Superior temporal gyrus (tissue), 1 donor: Measurements from ENCODE around the gene COMT.
"Not testable (repeated sequence)": the region's sequence is repeated elsewhere in the genome, so short reads cannot be mapped to it uniquely, and the experiment has no call there.

Experiments
- DNase-seq: peaks from one replicate; pipeline ENCODE4 v3.0.0-alpha.2; 2016; ENCODE audit errors: extremely low spot score

Gene COMT

DNA sequence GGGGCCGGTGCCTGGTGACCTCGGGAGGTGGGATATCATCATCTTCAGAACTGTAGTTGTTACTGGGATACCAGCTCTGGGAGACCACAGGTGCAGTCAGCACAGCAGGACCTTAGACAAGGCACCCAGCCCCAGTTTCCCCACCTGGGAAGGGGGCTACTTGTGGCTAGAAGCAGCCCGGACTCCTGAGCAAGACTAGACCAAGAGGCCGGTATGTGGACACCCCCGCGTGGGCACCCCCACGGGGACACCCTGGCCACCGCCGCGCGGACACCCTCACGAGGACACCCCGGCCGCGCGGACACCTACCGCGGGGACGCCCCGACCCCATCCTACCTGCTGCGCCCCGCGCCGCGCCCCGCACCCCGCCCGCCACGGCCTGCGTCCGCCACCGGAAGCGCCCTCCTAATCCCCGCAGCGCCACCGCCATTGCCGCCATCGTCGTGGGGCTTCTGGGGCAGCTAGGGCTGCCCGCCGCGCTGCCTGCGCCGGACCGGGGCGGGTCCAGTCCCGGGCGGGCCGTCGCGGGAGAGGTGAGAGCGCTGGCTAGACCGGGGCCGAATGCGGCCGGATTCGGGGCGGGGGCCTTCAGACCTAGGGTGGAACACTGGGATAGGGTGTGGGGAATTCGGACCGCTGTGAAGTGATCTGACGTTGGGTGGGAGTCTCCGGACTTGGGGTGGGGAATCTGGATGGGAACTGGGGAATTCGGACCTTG is at the start of gene COMT, which contains the start of gene TXNRD2:
Gene COMT, plus strand, starts transcription at position 408 of the 718 bp plus-strand sequence. CDS start 20,755 bp downstream, outside the sequence.
Gene TXNRD2, minus strand, starts transcription at position 454 of the 718 bp plus-strand sequence. Its CDS starts 15 bp downstream, at position 439.
- DNase-seq: peak; percentile 47

DNA sequence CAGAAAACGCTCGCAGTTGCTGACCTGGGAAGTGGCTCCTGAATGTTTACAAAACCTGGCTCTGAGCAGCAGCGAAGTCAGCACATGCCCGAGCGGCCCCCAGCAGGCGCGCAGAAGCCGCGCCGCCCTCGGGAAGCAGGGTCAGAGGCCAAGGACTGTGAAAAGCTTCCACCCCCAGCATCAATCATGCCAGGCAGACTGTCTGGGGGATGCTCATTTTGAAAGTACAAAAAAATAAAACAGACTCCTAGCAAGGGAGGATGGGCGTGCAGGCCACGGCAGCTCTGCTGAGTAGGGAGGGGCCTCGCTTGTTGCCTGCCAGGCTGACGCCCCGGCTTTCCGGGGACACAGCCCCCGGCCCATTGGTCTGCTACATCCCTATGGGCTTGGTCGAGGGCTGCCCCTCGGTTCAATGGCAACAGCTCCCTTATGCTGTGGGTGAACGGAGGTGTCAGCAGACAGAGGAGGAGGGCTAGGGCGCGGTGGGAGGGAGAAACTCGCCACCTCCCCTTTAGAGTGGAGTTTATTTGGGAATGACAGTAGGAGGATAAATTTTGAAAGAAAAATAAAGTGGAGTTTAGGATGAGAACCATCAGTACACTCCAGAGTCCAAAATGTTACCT is 49.2 kb upstream of the COMT start:
- no peak for DNase-seq

DNA sequence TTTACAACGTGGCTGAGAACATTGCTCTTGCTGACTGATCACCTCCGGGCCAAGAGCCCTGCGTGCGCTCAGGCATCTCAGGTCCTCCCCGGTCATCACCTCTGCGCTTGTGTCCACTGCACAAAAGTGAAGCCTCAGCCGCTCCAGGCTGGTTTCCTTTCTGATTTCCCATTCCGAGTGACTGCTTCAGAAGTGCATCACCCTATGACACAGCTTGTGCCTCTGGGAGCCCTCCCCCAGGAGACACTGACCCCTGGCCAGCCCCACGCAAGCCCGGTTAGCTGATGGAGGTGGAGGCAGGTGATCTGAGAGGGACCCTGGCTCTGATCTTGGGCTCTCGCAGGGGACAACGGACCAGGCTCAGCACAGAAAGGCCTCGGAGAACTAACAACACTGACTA is 48.6 kb upstream of the COMT start:
- no peak for DNase-seq

DNA sequence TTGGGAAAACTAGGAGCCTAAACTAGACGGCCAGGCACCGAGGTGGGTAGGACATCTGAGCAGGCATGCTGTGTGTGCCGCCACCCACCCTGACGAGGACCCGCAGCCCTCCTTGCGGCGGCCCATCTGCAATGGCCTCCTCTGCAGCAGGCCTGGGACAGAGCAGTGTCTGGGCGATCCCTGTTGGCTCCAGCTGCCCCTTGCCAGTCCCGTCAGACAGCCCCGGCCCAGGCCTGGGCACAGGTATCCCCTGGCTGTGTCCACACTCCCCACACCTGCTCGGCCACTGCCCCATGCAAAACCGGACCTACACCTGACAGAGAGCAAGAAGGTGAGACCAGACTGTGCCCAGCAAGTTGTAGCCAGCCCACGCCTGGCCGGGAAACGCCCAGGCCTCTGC is 48.2 kb upstream of the COMT start:
- DNase-seq: no peak

DNA sequence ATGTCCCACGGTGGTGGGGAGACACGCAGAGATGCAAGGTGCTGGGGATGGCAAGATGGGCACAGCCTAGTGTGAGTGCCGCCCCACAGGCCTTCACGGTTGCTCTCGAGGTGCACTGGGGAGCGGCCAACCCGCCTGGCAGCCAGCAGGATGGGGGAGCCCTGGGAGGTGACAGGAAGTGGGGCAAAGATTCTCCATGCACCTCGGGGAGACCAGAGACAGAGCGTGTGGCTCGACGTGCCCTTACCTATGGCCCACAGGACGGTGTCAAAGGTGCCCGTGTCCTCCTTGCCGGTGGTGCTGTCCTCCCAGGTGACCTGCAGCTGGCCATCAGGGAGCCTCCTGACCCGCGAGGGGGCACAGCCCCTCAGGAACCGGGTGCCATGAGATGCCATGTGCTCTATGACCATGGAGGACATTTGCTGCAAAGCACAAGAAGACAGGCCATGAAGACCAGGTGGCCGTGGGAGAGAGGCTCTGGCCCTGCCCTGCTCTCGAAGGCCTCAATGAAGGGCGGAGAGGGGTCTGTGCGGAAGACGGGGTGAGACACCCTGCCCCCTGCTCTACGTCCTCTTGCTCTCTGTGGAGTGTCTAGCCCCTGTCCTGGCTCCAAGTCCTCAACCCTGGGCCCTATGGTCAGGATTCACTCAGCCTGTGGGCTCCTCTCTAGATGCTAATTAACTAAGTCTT is 46.3 kb upstream of the COMT start:
- no peak for DNase-seq

DNA sequence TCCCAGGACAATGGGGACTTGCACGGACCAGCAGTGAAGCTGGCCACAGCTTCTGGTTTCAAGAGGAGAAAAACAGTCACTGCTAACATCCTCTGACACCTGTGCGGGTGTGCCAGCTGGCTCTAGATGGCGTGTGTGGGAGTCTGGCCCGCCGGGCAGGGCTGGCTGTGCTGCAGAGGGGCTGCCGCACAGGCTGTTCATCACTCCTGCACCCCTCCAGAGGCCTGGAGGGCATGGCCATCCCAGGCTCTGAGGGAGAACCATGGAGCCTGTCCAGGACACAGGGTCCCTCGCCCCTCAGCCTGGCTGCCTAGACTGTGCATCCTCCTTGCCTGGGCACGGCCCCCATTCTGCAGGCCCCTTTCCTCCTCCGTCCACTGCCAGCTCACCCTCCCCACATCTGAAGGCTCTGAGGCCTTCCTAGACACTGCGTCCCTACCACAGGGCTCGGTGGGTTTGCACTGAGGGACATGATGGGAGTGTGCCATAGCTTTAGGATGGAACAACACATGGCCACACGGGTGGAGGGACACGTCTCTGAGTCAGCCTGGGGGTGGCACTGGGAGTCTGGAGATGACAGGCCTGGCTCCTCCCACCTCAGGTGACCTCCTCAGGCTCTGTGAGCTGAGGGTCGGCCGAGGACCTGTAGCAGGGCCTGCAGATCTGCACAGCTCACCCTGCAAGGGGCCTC is 44.8 kb upstream of the COMT start:
- no peak for DNase-seq

DNA sequence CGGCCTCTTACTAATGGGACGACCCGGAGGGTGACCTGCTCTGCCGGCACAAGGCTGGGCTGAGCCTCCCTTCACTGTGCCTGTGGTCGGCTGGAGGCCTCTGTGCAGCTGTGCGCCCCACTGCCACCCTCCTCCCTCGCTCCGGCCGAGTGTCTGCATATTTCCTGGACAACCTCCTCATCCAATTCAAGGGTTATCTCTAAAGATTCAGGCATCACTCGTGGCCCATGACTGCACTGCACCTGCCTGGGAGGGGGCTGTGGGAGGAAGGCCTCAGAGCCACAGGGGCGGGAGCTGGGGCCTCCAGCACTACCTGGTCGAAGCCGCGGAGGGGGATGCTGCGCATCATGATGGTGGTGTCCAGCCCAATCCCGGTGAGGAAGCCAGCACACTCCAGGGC is 43.8 kb upstream of the COMT start:
- DNase-seq: no peak

DNA sequence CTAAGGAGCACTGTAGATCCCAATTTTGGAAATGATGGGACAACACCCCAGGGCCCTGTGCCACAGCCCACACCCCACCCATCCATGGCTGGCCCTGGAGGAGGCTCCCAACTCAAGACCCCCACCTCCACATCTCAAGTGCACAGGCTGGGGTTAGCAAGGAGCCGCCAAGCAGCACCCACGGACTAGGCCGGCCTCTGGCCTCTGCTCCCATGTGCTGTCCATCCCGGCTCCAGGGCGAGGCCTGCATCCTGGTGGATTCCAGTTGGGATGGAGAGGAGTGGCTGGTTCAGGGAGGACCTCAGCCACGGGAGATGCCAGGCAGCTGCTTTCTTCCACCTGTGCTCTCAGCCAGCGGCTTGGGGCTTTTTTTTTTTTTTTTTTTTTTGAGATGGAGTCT is 43.4 kb upstream of the COMT start:
- no peak for DNase-seq

DNA sequence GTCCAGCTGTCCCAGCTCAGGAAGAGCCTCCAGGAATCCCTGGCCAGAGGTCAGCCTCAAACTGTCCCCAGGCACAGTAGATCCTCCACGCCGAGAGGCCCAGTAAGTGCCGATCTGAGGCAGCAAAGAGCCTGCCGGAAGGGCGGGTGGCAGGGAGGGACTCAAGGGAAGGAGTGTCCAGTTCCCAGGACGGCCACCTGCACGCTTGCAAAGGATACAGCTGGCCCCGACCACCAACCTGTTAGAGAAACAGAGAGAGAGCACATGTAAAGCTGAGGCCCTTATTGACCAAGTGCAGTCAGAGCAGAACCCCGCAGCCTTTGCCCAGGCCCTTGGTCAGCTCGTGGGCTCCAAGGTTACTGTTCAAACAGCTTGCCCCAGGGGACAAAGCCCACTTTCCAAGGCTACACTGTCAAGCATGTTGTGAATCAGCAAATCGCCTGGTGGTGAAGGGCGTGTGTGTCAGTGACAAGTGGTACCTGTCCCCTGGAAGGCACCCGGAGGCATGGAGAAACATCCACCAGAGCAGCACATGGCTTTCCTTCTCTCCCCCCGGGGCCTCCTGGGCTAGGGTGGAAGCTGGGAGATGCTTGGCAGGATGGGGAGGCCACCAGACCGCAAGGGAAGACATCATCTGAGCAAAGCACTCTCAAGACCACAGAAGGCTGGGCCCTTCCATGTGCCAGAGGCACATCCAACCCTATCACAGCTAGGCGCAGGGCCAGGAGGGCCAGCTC is 42.6 kb upstream of the COMT start:
- no peak for DNase-seq

DNA sequence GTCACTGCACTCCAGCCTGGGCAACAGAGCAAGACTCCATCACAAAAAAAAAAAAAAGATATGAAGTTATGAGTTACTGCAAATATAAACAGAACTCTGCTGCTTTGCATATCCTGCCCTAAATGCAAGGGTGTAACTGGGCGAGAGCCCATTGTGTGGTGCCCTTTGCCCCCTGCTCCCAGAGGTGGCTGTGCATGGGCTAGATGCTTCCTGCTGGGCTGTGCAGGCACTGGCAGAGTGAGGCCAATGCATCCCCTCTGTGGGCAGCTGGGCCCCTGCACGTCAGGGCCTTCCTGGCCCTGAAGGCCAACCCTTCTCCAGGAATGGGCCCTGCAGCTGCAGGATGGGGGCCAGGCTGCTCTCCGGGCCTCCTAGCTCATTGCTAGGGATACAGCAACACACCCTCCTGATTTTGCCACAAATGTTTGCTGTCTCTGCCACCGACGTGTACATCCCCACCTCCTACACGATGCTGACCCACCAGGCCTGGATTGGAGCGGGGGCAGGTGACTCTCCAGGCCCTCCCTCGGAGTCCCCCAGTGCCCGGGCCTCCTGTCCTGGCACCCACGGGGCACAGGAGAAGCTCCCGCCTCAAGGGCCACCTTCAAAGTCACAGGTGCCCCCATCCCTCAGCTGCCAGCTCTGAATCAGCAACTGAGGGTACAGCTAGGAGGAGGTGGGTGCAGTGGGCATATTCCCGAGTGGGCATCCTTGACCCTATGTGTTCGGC is 40.7 kb upstream of the COMT start:
- DNase-seq: no peak

DNA sequence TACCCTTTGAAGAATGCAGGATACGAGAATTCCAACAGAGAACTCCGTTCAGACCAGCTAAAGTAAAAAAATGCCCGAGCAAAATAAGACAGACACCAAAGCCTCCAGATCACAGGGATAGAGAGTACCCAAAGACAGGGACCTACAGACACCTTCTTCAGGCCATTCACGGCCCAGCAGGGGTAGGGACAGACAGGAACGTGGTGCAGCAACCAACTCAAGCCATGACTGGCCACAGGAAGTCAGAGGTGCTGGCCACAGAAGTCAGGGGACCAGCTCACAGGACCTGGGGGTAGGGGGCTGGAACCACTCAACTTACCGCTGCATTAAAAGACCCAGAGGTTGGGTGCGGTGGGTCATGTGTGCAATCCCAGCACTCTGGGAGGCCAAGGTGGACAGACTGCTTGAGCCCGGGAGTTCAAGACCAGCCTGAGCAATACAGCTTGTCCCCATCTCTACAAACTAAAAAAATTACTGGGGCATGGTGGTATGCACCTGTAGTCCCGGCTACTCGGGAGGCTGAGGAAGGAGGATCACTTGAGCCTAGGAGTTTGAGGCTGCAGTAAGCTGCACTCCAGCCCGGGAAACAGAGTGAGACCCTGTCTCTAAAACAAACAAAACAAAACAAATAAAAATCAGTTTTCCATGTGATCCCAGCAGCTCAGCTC is 39.9 kb upstream of the COMT start:
- no peak for DNase-seq

DNA sequence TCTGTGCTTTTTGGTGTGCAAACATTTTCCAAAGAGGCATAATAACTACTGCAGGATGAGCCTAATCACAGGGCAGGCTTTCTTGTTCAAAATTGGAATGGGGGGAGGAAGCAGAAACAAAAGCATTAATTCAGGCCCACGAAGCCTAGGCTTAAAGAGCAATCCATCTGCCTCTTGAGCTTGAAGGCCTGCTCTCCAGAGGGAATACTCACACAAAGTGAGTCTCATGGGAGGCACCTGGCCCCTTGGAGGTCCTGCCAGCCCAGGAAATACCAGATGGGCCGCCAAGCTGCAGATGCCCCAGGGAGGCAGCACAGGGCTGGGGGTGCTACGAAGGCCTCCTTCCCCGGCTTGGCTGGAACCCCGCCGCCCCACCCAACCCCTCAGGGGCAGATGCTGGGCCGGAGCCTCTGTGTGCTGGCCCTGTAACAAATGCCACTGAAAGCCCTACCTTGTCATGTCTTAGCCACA is 39.3 kb upstream of the COMT start:
- no peak for DNase-seq

DNA sequence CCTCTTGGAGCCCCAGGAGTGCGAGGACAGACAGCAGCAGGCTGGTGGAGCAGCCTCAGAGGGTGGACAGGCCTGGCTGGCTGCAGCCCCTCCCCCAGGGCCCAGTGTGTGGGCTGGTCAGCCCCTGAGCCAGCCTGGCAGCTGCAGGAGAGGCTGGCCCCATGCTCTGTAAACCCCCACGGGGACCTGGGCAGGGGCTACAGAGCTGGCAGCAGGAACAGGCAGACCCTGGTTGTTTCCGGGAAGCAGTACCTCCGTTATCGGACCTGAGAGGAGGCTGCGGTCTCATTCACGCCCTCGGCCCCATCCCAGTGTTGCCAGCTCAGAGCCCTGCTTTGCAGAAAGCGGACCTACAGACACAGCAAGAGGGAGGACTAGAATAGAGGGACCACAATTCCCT is 38.5 kb upstream of the COMT start:
- no peak for DNase-seq

DNA sequence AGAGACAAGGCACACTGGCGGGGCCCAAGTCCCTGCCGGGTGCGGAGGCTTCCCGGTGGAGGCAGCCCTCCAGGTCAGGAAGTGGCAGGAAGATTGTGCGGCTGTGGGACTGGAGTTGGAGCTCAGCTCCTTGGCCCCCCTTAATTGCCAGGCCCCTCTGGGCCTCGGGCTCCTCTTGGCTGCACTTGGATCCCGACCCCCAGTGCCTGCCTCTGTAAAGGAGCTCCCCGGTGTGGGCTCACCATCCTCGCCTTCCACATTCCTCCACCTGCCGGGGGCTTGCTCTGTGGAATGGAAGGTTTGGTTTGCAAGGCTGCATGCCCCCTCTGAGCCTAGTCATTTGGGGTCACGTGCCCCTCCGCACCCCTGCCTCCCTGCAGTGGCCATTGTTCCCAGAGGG is 38.1 kb upstream of the COMT start:
- no peak for DNase-seq

DNA sequence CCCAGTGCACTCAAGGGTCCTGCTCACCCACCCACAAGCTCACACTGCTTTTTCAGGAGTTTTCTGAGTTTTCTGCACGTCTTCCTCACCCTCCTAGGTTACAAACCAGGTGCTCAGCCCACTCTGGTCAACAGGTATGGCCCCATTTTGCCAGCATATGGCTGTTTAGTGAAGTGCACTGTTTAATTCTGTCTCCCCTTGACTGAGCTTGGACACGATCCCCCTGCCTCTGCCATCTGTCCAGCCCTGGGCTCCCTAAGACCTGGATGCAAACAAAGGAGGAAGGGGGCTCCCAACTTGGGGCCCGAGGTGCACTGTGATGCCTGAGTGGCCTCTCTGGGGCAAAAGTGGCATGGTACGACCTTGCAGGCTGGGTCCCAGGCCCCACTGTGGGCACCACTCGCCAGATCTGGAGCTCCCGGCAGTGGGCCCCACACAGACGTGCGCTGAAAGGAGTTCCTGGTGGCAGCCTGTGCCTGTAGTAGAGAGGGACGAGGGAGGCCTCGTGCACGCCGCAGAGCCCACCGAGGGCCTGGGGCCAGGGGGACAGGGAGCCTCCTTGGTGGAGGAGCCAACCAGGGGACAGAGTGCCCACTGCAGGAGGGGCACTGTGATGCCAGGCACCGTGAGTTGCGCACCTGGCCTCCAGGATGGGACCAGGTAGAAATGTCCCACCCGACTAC is 37.3 kb upstream of the COMT start:
- no peak for DNase-seq

DNA sequence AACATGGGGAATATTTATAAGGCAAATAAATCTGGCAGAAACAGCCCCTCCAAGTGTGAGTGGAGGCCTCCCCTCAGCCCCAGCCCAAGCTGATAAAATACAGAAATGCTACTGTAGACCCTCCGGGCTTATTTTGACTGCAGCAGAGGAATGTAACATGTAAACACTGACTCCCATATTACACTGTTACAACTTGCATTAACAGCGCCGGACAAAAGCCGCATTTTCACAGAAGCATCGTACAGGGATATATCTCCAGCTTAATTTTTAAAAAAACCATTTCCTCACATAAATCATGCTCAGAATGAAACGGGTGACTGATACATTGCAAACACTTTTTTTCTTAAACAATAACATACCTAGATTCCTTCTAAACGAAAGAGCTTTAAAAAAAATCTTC is 36.6 kb upstream of the COMT start:
- no peak for DNase-seq

DNA sequence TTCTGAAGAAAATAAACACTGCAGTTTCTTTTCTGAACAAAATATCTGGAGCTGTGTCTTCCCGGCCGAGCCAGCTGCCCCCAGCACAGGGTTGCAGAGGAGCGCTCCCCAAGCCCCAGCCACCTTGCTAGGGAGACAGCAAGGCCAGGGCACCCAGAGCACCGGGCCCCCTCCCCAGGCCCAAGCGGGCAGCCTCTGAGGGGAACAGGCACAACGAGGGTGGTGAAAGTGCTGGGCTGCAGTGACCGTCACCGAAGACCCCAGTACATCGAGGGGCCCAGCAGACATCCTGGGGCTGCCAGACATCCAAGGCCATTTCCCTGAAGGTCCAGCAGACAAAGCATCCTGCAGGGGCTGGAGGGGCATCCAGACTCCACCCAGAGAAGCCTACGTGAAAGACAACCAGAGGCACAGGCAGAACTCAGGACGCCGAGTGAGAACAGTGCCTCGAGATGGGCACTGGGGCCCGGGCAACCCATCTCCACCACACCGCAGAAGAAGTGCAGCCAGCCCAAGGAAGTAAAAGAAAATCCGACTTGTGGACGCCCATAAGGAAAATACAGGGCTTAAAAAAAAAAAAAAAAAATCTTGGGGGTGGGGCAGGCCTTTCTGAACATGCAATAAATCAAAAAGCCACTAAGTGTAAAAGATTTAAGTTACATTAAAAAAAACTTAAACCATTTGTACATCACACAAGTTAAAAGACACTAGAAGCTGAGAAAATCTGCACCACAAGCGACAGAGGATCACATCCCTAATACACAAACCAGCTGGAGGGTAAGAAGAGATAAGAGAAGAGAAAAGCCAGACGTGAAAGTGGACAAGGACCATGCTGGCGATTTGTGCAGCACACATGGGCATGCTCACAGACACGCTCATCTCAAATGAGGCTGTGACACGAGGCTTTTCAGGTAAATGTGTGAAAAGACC is 36.0 kb upstream of the COMT start:
- no peak for DNase-seq

DNA sequence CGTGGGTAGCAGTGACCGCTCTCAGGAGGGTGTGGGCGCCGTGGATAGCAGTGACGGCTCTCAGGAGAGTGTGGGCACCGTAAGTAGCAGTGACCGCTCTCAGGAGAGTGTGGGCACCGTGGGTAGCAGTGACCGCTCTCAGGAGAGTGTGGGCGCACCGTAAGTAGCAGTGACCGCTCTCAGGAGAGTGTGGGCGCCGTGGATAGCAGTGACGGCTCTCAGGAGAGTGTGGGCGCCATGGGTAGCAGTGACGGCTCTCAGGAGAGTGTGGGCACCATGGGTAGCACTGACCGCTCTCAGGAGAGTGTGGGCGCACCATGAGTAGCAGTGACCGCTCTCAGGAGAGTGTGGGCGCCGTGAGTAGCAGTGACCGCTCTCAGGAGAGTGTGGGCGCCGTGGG is 34.7 kb upstream of the COMT start:
- not testable (repeated sequence) for DNase-seq

DNA sequence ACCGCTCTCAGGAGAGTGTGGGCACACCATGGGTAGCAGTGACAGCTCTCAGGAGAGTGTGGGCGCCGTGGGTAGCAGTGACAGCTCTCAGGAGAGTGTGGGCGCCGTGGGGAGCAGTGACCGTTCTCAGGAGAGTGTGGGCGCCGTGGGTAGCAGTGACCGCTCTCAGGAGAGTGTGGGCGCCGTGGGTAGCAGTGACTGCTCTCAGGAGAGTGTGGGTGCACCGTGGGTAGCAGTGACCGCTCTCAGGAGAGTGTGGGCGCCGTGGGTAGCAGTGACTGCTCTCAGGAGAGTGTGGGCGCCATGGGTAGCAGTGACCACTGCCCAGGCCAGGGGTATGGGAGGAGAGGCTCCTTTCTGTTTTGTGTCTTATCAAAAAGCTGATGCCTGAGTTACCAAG is 33.7 kb upstream of the COMT start:
- DNase-seq: not testable (repeated sequence)
